HG02678 (cell line): ENCODE measurements around the gene NTRK1.

Source experiments
- ATAC-seq: cut with Tn5 transposase; IDR thresholded peaks from one replicate; pipeline ENCODE4 v1.9.1; 2021; ENCODE audit warnings: mild to moderate bottlenecking, moderate library complexity; ENCODE audit not compliant: unreplicated experiment

Gene NTRK1

GRCh38 chr1:156877433-156878170, 16.9 kb downstream of the NTRK1 start:
- ATAC-seq: no peak

DNA sequence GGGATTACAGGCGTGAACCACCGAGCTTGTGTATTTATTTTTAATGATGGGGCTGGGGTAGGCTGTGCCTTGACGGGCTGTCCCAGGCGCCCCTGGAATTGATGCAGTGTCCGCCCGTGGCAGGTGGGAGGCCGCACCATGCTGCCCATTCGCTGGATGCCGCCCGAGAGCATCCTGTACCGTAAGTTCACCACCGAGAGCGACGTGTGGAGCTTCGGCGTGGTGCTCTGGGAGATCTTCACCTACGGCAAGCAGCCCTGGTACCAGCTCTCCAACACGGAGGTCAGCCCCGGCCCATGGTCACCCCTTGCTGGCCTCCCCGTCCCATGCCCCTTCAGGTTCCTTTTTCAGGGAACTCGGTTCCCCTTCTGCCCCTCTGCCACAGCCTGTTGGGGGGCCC, 19.2 kb downstream of the NTRK1 start:
- ATAC-seq: no peak

GRCh38 chr1:156880473-156880872, 19.8 kb downstream of the NTRK1 start:
- ATAC-seq: no peak

DNA sequence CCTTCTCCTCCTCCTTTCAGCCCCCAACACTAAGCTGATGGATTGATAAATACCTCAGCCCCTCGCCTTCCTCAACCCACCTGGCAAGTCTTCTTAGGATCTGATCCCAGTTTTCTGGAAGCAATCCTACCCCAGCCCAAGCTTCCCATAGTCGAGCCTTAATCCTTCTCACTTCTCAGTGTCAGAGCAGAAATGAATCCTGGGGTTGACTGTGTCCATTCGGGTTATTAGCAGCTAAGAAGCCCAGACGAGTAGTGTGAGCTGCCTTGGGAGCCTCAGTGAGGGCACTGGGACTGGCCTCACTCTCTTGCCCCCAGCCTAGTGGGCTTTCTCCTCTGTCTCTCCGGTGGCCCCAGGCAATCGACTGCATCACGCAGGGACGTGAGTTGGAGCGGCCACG, 20.4 kb downstream of the NTRK1 start:
- no peak for ATAC-seq

GRCh38 chr1:156881663-156882062, 21.0 kb downstream of the NTRK1 start:
- ATAC-seq: no peak

- no peak for ATAC-seq
These were observed 21.9 kb downstream of the NTRK1 start for GRCh38 chr1:156882543-156882942.

DNA sequence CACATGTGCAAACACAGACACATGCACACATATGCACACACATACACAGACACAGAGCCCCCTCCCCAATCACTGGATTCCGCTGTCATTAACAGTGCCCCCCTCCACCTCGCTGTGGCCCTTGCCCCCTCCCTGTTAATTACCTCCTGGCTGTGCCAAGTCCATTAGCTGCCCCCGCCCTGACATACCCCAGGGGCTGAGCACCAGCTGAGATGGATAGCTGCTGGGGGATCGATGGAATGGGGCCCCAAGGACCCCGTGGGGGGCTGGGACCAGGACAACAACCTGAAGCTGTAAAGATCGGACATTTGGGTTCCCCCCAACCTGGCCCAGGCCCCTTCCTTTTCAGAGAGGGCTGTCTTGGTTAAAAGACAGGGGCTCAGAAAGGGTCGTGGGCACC, 23.3 kb downstream of the NTRK1 start:
- no peak for ATAC-seq

DNA sequence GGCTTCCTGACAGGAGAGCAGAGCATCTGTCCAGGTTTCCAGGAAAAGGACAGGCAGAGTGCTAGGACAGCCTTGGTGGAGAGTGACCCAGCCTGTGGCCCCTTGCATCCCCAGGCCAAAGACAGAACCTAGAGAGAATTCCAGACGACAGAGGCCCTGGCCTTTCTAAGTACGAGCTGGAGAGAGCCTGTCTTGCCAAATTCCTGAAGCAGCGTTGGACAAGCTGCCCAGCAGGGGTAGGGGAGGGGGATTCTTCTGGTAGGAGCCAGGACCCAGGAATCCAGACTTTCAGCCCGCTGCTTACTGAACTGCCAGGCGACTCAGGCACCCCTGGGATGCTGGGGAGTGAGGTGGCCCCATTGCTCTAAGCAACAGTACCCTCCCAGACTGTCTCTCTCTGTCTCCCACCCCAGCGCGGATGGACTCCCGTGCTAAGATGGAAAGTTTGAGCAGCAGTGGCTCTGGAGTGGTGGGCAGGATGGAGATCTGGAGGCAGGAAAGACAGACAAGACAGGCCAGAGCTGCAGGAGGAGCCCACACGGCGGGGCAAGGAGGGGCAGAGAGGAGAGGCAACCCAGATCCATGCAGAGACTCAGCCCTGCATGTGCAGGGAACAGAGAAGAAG, 24.0 kb downstream of the NTRK1 start:
- no peak for ATAC-seq

- no peak for ATAC-seq
These were observed 24.6 kb downstream of the NTRK1 start for GRCh38 chr1:156885314-156885713.

GRCh38 chr1:156885880-156886355, 25.3 kb downstream of the NTRK1 start:
- no peak for ATAC-seq

DNA sequence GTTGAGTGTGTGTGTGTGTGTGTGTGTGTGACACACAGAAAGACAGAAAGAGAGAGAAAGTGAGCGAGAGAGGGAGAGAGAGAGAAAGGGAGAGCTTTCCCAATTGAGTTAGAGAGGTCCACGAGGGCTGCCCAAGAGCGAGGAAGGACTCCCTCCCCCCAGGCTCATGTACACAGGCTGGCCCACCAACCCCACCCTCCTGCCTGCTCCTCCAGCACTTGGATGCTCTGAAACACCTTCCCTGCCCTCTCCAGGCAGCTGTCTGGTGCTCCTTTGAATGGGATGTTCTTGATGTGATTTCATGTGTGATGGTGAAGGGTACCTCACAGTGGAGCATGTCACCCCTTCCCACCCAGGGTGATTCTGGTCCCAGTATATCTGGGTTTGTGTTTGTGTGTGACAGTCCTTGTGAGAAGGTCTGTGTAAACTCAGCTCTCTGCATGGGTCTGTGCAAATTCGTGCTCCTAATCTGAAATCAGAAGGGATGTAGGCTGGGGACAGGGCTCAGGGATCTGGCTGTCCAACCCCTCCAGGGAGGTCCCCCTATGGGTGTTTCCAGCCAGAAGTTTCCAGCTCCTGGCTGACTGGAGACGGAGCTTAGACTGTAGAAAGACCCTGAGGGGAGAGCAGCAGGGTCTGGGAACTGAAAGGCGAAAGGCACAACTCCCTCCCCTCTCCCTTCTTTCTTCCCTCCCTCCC, 26.1 kb downstream of the NTRK1 start:
- ATAC-seq: no peak

DNA sequence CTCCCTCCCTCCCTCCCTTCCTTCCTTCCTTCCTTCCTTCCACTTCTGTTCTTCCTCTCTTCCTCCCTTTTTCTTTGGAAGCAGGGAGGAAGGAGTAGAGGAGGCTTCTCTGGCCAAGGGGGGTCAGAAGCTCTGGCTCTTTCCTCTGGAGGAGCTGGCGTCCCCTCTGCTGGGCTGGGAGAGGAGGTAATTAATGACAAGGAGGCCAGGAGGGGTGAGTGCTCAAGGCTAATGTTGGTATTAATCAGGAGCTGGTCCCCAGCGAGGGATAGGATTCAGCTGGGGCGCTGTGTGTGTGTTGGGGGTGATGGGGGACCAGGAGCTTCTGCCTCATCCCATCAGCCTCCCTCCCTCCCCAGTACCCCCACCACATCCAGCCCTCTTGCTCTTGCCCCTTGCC, 26.7 kb downstream of the NTRK1 start:
- ATAC-seq: no peak

- no peak for ATAC-seq
These were observed 27.1 kb downstream of the NTRK1 start for GRCh38 chr1:156887734-156888133.

DNA sequence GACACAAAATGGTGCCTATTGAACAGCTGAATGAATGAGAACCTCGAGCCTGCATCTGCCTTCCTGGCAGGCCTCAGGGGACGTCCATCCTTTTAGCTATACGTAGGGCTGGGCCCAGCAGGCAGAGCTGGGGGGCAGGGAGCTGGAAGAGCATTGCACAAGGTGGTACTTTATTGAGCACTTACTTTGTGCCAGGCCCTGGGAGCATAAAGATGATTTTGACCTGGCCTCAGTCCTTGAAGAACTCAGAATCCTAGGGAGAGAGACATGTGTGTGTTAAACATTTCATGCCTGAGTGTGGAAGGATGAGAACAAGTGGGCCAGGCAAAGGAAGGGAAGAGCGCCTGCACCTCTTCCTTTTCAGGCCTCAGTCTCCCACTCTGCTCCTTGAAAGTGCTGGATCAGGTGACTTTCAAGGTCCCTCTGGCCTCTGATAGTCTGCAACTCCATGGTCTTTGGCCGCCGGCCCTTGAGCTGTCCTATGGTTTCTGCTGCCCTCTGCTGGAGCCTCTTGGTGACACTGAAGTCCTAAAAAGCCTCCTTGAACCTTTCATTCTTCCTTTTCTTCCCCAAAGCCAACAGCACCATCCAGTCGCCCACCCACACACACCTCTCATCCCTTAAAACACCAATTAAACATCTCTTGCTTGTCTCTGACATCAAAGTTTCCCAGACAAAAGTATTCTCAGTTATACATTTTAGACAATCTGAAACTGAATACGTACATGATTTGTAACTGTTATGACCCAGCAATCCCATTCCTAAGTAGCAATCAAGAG, 29.3 kb downstream of the NTRK1 start:
- no peak for ATAC-seq

- no peak for ATAC-seq
These were observed 31.8 kb downstream of the NTRK1 start for GRCh38 chr1:156892190-156893047.

GRCh38 chr1:156893048-156893953, 32.6 kb downstream of the NTRK1 start, which contains the start of gene PEAR1:
PEAR1 (plus strand) TSS chr1:156893718; CDS start chr1:156903927, 10,209 bp downstream.
- no peak for ATAC-seq

DNA sequence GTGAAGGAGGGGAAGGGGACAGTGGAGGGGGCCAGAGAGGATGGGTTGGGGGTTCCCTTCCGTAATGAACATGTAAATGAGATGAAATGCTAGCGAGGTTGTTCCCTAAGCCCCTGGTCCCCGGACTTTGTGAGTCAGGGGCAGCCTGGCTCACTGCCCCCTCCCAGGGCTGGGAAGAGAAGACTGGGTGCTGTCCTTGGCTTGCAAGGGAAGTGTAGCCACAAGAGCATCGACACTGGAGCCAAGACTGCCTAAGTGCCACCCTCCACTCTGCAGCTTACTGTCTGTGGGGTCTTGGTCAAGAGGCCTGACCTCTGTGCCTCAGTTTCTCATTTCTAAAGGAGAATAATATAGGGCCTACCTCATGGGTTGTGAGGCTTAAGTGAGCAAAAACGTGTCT, 33.3 kb downstream of the NTRK1 start:
- no peak for ATAC-seq

DNA sequence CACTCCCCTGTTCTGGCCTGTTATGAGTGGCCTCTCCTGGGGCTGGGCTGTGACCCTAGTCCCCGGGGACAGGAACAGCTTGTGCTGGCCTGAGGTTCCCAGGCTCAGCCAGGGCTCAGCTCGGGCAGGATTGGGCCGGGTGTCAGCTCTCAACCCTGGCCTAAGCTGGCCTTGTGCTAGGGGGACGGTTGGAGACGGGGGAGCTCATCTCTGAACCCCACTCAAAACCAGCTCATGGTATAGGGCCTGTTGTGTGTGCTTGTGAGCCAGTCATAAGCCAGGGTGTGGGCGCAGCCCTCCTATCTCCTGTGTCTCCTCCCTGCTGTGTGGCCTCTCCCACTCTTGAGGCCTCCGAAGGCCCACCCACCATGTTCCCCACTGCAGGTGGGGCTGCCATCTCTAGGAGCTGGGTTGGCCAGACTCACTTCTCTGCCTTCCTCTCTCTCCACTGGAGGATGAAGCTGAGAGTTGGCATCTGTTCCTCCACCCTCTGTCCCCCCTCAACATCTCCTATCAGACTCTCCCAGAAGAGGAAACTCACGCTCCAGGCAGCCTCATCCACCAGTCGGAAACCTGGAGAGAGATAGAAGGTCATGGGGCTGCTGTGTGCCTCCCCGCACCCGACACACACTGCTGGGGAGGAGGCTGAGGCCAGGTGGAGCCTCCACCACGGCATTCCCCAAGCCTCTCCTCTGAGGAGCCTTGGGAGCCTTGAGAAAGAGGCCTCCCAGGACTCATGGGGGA, 34.2 kb downstream of the NTRK1 start:
- ATAC-seq: no peak

DNA sequence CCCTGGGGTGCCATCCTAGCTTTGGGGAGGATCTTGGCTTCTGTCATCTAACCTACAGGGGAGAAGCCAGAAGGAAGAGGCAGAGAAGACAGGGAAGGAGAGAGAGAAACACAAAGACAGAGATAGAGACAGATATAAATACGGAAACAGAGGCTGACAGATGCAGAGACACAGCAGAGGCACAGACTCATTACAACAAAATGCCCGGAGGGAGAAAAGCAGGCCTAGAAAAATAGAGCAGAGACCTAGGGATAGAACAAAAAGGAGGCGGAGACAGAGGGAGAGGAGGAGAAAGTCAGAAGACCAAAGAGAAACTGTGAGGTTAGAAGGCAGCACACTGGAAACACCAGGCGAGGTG, 34.8 kb downstream of the NTRK1 start:
- no peak for ATAC-seq
